Body of pancreas (tissue), 4 donors: ENCODE measurements around the gene PREX1. TPM values are rescaled to one million over a fixed set of nuclear protein-coding genes. Genes with fewer than 3 reads are reported as not detected.
"Not testable (repeated sequence)": the region's sequence is repeated elsewhere in the genome, so short reads cannot be mapped to it uniquely, and the experiment has no call there.

Experiments
- ATAC-seq: fragments of 150-250 bp; one replicate; pipeline ENCODE4 v1.9.1; 2016
- DNase-seq, 4 donors: peaks; one replicate each; pipeline ENCODE4 v3.0.0-alpha.2; 2019
- H3K27ac ChIP-seq, 4 donors: fragments of 200-600 bp; sonication (generic); 1 replicate in 3 of 4; 2 replicates in 1 of 4; pipeline versions ENCODE4 v1.5.1 to v1.6.1; 2016 to 2019; ENCODE audit warnings: mild to moderate bottlenecking in 1 of 4, mixed read lengths in 1 of 4, moderate library complexity in 1 of 4
- H3K27me3 ChIP-seq, 2 donors: fragments of 200-600 bp; sonication (generic); one replicate each; pipeline ENCODE4 v1.6.0; 2016; ENCODE audit warnings: mild to moderate bottlenecking in 1 of 2
- H3K36me3 ChIP-seq, 2 donors: fragments of 200-600 bp; sonication (generic); replicated peaks in 1 of 2; 2 replicates each; pipeline ENCODE4 v1.5.1; 2016; ENCODE audit warnings: low read depth in 2 of 2; ENCODE audit not compliant: insufficient read depth in 1 of 2
- H3K4me1 ChIP-seq: fragments of 200-600 bp; sonication (generic); one replicate; pipeline ENCODE4 v1.6.0; 2016
- H3K4me3 ChIP-seq, 2 donors: fragments of 200-600 bp; sonication (generic); 1 replicate in 1 of 2; 2 replicates in 1 of 2; pipeline ENCODE4 v1.5.1; 2016 to 2019
- H3K9me3 ChIP-seq, 3 donors: fragments of 200-600 bp; sonication (generic); 1 replicate in 2 of 3; 2 replicates in 1 of 3; pipeline ENCODE4 v1.5.1; 2016
- CTCF ChIP-seq, 7 experiments: fragments of 450-650 bp in 4 of 7; fragments of 200-600 bp in 3 of 7; sonication (generic) in 3 of 7; IDR thresholded peaks; one replicate each; pipeline ENCODE4 v1.5.1; 2016 to 2019; ENCODE audit warnings: antibody characterized with exemption in 7 of 7
- POLR2A ChIP-seq, 3 donors: fragments of 450-650 bp; IDR thresholded peaks; one replicate each; pipeline ENCODE4 v1.6.1; 2016; ENCODE audit warnings: antibody characterized with exemption in 3 of 3, mild to moderate bottlenecking in 2 of 3
- WGBS, 2 donors: methylation state at CpG; one replicate each; pipeline ENCODE4 v1.1.5; 2017; 5-methylcytosine and 5-hydroxymethylcytosine counted together
- intact Hi-C: fragments of 100-400 bp; cut with DNase I; formaldehyde crosslinking; loops from one replicate; pipeline ENCODE4 v1.15.1; 2023
- total RNA-seq, 2 donors: library from RNA; depleted of rRNA; stranded (reverse); fragments of >200 nt; gene quantifications; one replicate each; pipeline ENCODE4 v1.1.0, GENCODE V29; 2016

PREX1 gene
- total RNA-seq, 2 donors from 2014 or later = 9.1 to 14.5 TPM

GRCh38 chr20:48875233-48875913, 47.6 kb upstream of the PREX1 start:
- Histone ChIP-seq H3K4me3 (no peak overlapping the region), H3K27me3 (no peaks in the 10 kb centered on the region), H3K9me3 (no peaks in the 10 kb centered on the region), H3K36me3 (no peaks in the 10 kb centered on the region), H3K27ac (no peak overlapping the region), H3K4me1 (no peaks in the 10 kb centered on the region)
- WGBS, 2 donors = 63 to 67% methylated on average over 17 of the region's 17 CpGs
- intact Hi-C loops = no loop called here
- DNase-seq (no peak), ATAC-seq (no peak)
- TF ChIP-seq POLR2A (IDR thresholded peaks at IDR 0.05) (no peak), CTCF (IDR thresholded peaks at IDR 0.05) (no peak)

- H3K27me3 ChIP-seq, DNase-seq, H3K36me3 ChIP-seq, intact Hi-C loops, H3K27ac ChIP-seq, ATAC-seq, H3K4me1 ChIP-seq, H3K4me3 ChIP-seq, H3K9me3 ChIP-seq: not testable (repeated sequence)
These were observed 41.6 kb upstream of the PREX1 start for GRCh38 chr20:48869442-48869841.

GRCh38 chr20:48866936-48867335, 39.1 kb upstream of the PREX1 start:
- no peak for TF ChIP-seq CTCF (IDR thresholded peaks at IDR 0.05)
- TF ChIP-seq POLR2A (IDR thresholded peaks at IDR 0.05) = no peak
- H3K27ac ChIP-seq = no peak overlapping the region
- DNase-seq (no peak), ATAC-seq (no peak)
- H3K4me3 ChIP-seq = no peak overlapping the region
- intact Hi-C loops = no loop called here
- H3K36me3 ChIP-seq = no peaks in the 10 kb centered on the region
- WGBS, 2 donors = 81 to 90% methylated on average over 1 of the region's 1 CpG
- H3K27me3 ChIP-seq = no peaks in the 10 kb centered on the region
- H3K9me3 ChIP-seq = no peaks in the 10 kb centered on the region
- no peaks in the 10 kb centered on the region for H3K4me1 ChIP-seq

GRCh38 chr20:48864738-48865318, 37.0 kb upstream of the PREX1 start:
- H3K4me3 ChIP-seq = no peak overlapping the region

GRCh38 chr20:48864254-48864653, 36.5 kb upstream of the PREX1 start:
- ATAC-seq = no peak
- Histone ChIP-seq H3K36me3 (no peaks in the 10 kb centered on the region), H3K27me3 (no peaks in the 10 kb centered on the region), H3K4me3 (no peak overlapping the region), H3K9me3 (no peaks in the 10 kb centered on the region), H3K4me1 (no peaks in the 10 kb centered on the region), H3K27ac (no peak overlapping the region)
- intact Hi-C loops = no loop called here
- 60 to 67% methylated on average over 5 of the region's 5 CpGs for WGBS, 2 donors
- no peak for DNase-seq
- TF ChIP-seq POLR2A (IDR thresholded peaks at IDR 0.05) (no peak), CTCF (IDR thresholded peaks at IDR 0.05) (no peak)

More at GRCh38 chr20:48864738-48865318, 37.0 kb upstream of the PREX1 start:
- DNase-seq (no peak), ATAC-seq (no peak)
- Histone ChIP-seq H3K27ac (no peak overlapping the region), H3K9me3 (no peaks in the 10 kb centered on the region), H3K4me1 (no peaks in the 10 kb centered on the region), H3K27me3 (no peaks in the 10 kb centered on the region), H3K36me3 (no peaks in the 10 kb centered on the region)
- intact Hi-C loops = no loop called here
- TF ChIP-seq CTCF (IDR thresholded peaks at IDR 0.05) (no peak), POLR2A (IDR thresholded peaks at IDR 0.05) (no peak)
- 53 to 56% methylated on average over 5 of the region's 5 CpGs for WGBS, 2 donors
